ENCODE results near the gene COL6A1.

GRCh38 chr21:46051379-46051770 is 69.8 kb downstream of the COL6A1 start:
- TF ChIP-seq POLR2AphosphoS2 (conservative IDR thresholded peaks at IDR 0.05; ENCODE audit: low read length): no peak
- TF ChIP-seq CTCF (IDR thresholded peaks at IDR 0.05): no peak
- no peak for TF ChIP-seq SMC3 (IDR thresholded peaks at IDR 0.05)
- TF ChIP-seq CEBPB (IDR thresholded peaks at IDR 0.05): no peak
- no peak for TF ChIP-seq REST (IDR thresholded peaks at IDR 0.05)
- no peak for TF ChIP-seq RNF2 (IDR thresholded peaks at IDR 0.05; ENCODE audit: borderline replicate concordance, low read depth)
- no peak for TF ChIP-seq USF2 (IDR thresholded peaks at IDR 0.05)

Measured in A549 (cell line).